Esophagus squamous epithelium (tissue), 5 donors: ENCODE measurements around the gene SLC2A5. TPM values are rescaled to one million over a fixed set of nuclear protein-coding genes. Genes with fewer than 3 reads are reported as not detected.

Experiments used
- DNase-seq: peaks from one replicate; lab custom pipeline; 2025; lab: John Stamatoyannopoulos, UW
- H3K27ac ChIP-seq, 4 donors: fragments of 200-600 bp; sonication (generic); one replicate each; pipeline ENCODE4 v1.5.1; 2016 to 2019; ENCODE audit warnings: mild to moderate bottlenecking in 1 of 4
- H3K27me3 ChIP-seq, 4 donors: fragments of 200-600 bp; sonication (generic); 1 replicate in 3 of 4; 2 replicates in 1 of 4; pipeline versions ENCODE4 v1.5.1 to v1.6.0; 2017 to 2021; ENCODE audit warnings: antibody characterized with exemption in 1 of 4
- H3K36me3 ChIP-seq, 3 donors: fragments of 200-600 bp; sonication (generic); one replicate each; pipeline ENCODE4 v1.5.1; 2016 to 2019
- H3K4me1 ChIP-seq, 3 donors: fragments of 200-600 bp; sonication (generic); one replicate each; pipeline ENCODE4 v1.5.1; 2017 to 2019
- H3K4me3 ChIP-seq, 4 donors: fragments of 200-600 bp; sonication (generic); 1 replicate in 3 of 4; 2 replicates in 1 of 4; pipeline ENCODE4 v1.5.1; 2016 to 2019; ENCODE audit warnings: mild to moderate bottlenecking in 2 of 4, moderate library complexity in 1 of 4
- H3K9me3 ChIP-seq, 3 donors: fragments of 200-600 bp; sonication (generic); one replicate each; pipeline ENCODE4 v1.5.1; 2016 to 2019
- POLR2A ChIP-seq, 4 donors: fragments of 450-650 bp; IDR thresholded peaks; one replicate each; pipeline ENCODE4 v1.6.1; 2017; ENCODE audit warnings: antibody characterized with exemption in 4 of 4, mild to moderate bottlenecking in 4 of 4, moderate library complexity in 3 of 4
- WGBS, 2 donors: methylation state at CpG; one replicate each; pipeline ENCODE4 v1.1.5; 2018; 5-methylcytosine and 5-hydroxymethylcytosine counted together
- intact Hi-C: fragments of 100-400 bp; cut with DNase I; formaldehyde crosslinking; loops from one replicate; pipeline ENCODE4 v1.15.0; 2022
- total RNA-seq, 4 donors: library from RNA; depleted of rRNA; stranded (reverse); fragments of >200 nt; gene quantifications; one replicate each; pipeline ENCODE4 v1.1.0, GENCODE V29; 2016
- TF ChIP-seq, protein P1 (sequence below), 6 experiments: fragments of 450-650 bp in 4 of 6; fragments of 200-600 bp in 2 of 6; sonication (generic) in 2 of 6; IDR thresholded peaks; one replicate each; pipeline ENCODE4 v1.5.1; 2016 to 2019; ENCODE audit warnings: antibody characterized with exemption in 6 of 6, mild to moderate bottlenecking in 4 of 6, moderate library complexity in 4 of 6
- donor health status: DM: yes; HTN: yes; CAD: no.

SLC2A5 gene
- total RNA-seq, 4 donors from 2014 or later: 1.9 to 7.1 (median 4.2) TPM

DNA sequence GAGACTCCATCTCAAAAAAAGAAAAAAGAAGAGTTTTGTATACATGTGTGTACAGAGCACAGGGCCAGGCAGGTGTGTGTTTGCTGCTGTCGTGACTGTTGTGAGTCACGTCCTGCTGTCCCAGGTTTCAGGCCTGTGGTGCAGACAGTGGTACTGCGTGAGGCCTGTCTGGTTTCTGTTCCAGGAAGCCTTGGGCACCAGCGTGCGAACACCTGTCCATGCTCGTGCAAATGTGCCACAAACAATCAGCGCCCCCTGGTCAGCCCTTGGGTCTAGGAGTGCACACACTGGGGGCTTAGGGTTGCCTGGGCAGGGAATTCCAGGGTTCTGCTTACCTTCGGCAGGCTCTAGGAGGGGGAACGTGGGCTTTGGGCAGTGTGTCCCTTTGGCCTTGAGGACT lies 42.5 kb upstream of the SLC2A5 start:
- 26 to 79% methylated on average over 2 to 9 of the region's 9 CpGs for WGBS, 2 donors
- intact Hi-C loops: no loop called here
- H3K4me1 ChIP-seq: peaks cover 12 to 78% (median 45%) of the 10 kb centered on the region in 3 donors
- DNase-seq: no peak
- H3K9me3 ChIP-seq: no peaks in the 10 kb centered on the region
- no peak overlapping the region for H3K4me3 ChIP-seq
- no peaks in the 10 kb centered on the region for H3K27me3 ChIP-seq
- peak overlapping the region; percentile 70 to 90 (median 87) for H3K27ac ChIP-seq
- TF ChIP-seq, protein P1, sequence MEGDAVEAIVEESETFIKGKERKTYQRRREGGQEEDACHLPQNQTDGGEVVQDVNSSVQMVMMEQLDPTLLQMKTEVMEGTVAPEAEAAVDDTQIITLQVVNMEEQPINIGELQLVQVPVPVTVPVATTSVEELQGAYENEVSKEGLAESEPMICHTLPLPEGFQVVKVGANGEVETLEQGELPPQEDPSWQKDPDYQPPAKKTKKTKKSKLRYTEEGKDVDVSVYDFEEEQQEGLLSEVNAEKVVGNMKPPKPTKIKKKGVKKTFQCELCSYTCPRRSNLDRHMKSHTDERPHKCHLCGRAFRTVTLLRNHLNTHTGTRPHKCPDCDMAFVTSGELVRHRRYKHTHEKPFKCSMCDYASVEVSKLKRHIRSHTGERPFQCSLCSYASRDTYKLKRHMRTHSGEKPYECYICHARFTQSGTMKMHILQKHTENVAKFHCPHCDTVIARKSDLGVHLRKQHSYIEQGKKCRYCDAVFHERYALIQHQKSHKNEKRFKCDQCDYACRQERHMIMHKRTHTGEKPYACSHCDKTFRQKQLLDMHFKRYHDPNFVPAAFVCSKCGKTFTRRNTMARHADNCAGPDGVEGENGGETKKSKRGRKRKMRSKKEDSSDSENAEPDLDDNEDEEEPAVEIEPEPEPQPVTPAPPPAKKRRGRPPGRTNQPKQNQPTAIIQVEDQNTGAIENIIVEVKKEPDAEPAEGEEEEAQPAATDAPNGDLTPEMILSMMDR (IDR thresholded peaks at IDR 0.05): no peak
- no peak for TF ChIP-seq POLR2A (IDR thresholded peaks at IDR 0.05)
- H3K36me3 ChIP-seq: peaks cover 3 to 58% (median 8%) of the 10 kb centered on the region in 3 donors

DNA sequence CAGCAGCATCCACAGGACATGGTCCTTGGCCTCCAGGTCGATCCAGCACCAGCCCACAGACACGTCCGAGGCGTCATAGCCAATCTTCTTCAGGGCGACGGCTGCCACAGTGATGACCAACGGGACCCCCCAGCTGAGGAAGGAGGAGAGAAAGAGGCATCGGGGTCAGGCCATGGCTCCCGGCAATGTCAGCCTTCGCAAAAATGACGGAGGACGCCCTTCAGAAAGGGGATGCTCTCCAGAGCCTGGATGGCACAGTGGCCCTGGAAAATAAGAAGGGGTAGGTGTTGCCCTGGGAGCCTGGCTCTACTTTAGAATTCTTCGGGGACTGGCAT lies 41.9 kb upstream of the SLC2A5 start:
- 87% methylated on average over 3 of the region's 13 CpGs; no CpG with 5 or more reads in 1 of the 2 donors for WGBS, 2 donors
- peak overlapping the region in 2 of 4 donors; percentile 54 to 89 for H3K27ac ChIP-seq
- H3K9me3 ChIP-seq: no peaks in the 10 kb centered on the region
- H3K27me3 ChIP-seq: no peaks in the 10 kb centered on the region
- peaks cover 7 to 61% (median 8%) of the 10 kb centered on the region in 3 donors for H3K36me3 ChIP-seq
- no peak overlapping the region for H3K4me3 ChIP-seq
- TF ChIP-seq, protein P1 (IDR thresholded peaks at IDR 0.05): no peak
- TF ChIP-seq POLR2A (IDR thresholded peaks at IDR 0.05): no peak
- DNase-seq: no peak
- peaks cover 12 to 75% (median 45%) of the 10 kb centered on the region in 3 donors for H3K4me1 ChIP-seq
- intact Hi-C loops: no loop called here

DNA sequence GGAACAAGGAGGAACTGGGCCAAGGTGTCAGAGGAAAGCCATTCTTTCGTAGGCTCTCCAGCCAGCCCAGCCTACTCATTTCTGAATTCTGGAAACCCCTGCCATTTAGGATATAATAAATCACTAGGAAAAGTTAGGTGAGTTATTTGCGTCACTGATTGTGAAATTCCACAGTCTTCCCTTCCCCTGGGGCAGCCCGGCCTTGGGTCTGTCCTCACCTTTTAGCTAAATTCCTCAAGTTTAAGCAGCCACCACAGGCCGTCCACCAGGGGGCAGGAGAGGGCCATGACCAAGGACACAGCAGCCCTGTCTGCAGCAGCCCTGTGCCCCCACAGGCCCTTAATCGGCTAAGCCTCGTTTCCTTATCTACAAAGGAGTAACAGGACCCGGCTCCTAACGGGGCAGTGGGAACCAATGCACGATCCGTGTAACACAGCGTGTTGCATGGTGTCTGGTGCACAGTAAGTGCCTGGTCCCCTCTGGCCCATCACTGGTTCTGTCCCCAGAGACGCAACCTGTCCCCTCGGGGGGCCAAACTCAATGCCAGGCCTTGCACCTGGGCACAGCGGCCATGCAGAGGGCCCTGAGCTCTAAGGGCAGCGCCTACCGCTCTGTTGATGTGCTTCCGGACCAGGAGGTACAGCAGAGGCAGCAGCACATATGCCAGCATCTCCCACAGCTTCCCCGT lies 41.4 kb upstream of the SLC2A5 start:
- no peak overlapping the region for H3K4me3 ChIP-seq
- TF ChIP-seq, protein P1 (IDR thresholded peaks at IDR 0.05): peak; percentile 86 to 97 (median 95)
- TF ChIP-seq POLR2A (IDR thresholded peaks at IDR 0.05): no peak
- intact Hi-C loops: no loop called here
- H3K27me3 ChIP-seq: no peaks in the 10 kb centered on the region
- peak; percentile 26 for DNase-seq
- peaks cover 11 to 66% (median 12%) of the 10 kb centered on the region in 3 donors for H3K36me3 ChIP-seq
- WGBS, 2 donors: 18 to 70% methylated on average over 5 of the region's 18 CpGs
- no peaks in the 10 kb centered on the region for H3K9me3 ChIP-seq
- peak overlapping the region; percentile 35 to 54 (median 48) for H3K27ac ChIP-seq
- peaks cover 12 to 73% (median 44%) of the 10 kb centered on the region in 3 donors for H3K4me1 ChIP-seq

DNA sequence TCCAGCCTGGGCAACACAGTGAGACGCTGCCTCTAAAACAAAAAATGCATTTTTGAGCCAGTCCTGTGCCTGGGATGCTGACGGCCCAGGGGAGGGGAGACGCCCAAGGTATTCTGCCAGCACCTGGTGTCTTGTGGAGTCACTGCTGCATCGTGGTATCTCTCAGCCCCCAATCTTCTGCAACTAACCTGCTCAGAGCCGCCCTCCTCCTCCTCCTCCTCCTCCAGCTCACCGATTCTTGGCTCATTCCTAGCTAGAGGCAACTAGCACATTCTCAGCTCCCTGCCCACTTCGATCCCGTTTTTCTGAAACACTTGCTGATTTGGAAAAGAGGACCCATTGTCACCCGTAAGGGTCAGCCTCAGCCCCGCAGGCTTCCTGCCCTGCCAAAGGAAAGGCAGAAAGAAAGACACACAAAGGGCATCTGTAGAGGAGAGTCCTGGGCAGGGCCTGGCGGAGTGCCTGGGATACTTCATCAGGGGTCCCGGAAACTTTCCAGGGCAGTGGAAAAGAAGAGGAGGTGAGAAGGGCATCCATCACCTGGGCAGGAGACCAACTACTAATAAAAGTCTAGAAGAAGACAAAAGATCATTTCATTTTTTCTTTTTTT lies 38.7 kb upstream of the SLC2A5 start:
- DNase-seq: no peak
- Histone ChIP-seq H3K4me1 (peaks cover 4 to 46% (median 25%) of the 10 kb centered on the region in 3 donors), H3K27ac (no peak overlapping the region), H3K36me3 (peaks cover 19 to 90% (median 23%) of the 10 kb centered on the region in 3 donors), H3K27me3 (no peaks in the 10 kb centered on the region), H3K9me3 (no peaks in the 10 kb centered on the region), H3K4me3 (no peak overlapping the region)
- intact Hi-C loops: loop anchor here (10.0 kb wide), 1 partner anchor 183 kb away; no protein-coding TSS in a partner anchor
- 89 to 91% methylated on average over 9 to 11 of the region's 12 CpGs for WGBS, 2 donors
- no peak for TF ChIP-seq POLR2A (IDR thresholded peaks at IDR 0.05)
- TF ChIP-seq, protein P1 (IDR thresholded peaks at IDR 0.05): no peak

DNA sequence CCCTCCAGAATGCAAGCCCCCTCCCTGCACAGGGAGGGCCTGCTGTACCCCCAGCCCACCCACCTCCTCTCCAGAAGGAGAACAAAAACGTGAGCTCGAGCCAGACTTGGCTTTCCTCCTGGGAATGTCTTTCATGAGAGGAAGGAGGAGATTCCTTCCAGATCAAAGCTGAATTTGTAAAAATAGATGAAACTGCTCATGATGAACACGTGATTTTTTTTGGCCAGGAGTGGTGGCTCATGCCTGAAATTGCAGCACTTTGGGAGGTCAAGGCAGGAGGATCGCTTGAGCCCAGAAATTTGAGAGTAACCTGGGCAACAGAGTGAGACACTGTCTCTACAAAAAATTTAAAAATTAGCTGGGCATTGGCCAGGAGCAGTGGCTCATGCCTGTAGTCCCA lies 37.7 kb upstream of the SLC2A5 start:
- Histone ChIP-seq H3K4me3 (no peak overlapping the region), H3K27ac (no peak overlapping the region), H3K9me3 (no peaks in the 10 kb centered on the region), H3K4me1 (peaks cover 4 to 36% (median 18%) of the 10 kb centered on the region in 3 donors), H3K36me3 (peaks cover 19 to 93% (median 23%) of the 10 kb centered on the region in 3 donors), H3K27me3 (no peaks in the 10 kb centered on the region)
- intact Hi-C loops: loop anchor here (10.0 kb wide), 1 partner anchor 182 kb away; no protein-coding TSS in a partner anchor
- no peak for DNase-seq
- 21% methylated on average over 4 of the region's 4 CpGs; no CpG with 5 or more reads in 1 of the 2 donors for WGBS, 2 donors
- TF ChIP-seq, protein P1 (IDR thresholded peaks at IDR 0.05): no peak
- TF ChIP-seq POLR2A (IDR thresholded peaks at IDR 0.05): no peak
